ENCODE data around the gene ARSG.

The ARSG gene

GRCh38 chr17:68318103-68318991 lies 27.1 kb downstream of the ARSG start:
- peak; percentile 46 for DNase-seq (ENCODE audit: low read depth)
- no peak overlapping the region for H3K4me3 ChIP-seq (ENCODE audit: low read depth, low read length)
- TF ChIP-seq, protein P1, sequence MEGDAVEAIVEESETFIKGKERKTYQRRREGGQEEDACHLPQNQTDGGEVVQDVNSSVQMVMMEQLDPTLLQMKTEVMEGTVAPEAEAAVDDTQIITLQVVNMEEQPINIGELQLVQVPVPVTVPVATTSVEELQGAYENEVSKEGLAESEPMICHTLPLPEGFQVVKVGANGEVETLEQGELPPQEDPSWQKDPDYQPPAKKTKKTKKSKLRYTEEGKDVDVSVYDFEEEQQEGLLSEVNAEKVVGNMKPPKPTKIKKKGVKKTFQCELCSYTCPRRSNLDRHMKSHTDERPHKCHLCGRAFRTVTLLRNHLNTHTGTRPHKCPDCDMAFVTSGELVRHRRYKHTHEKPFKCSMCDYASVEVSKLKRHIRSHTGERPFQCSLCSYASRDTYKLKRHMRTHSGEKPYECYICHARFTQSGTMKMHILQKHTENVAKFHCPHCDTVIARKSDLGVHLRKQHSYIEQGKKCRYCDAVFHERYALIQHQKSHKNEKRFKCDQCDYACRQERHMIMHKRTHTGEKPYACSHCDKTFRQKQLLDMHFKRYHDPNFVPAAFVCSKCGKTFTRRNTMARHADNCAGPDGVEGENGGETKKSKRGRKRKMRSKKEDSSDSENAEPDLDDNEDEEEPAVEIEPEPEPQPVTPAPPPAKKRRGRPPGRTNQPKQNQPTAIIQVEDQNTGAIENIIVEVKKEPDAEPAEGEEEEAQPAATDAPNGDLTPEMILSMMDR (IDR thresholded peaks at IDR 0.05; ENCODE audit: insufficient read depth, low read depth, low read length, missing control alignments) = no peak

- no peak overlapping the region for H3K4me3 ChIP-seq (ENCODE audit: low read depth, low read length)
- TF ChIP-seq, protein P1 (IDR thresholded peaks at IDR 0.05; ENCODE audit: insufficient read depth, low read depth, low read length, missing control alignments) = no peak
- DNase-seq (ENCODE audit: low read depth) = peak; percentile 15
Observed at GRCh38 chr17:68319410-68320162, 28.3 kb downstream of the ARSG start.

GRCh38 chr17:68320311-68320865 lies 29.1 kb downstream of the ARSG start:
- DNase-seq (ENCODE audit: low read depth) = no peak
- no peak overlapping the region for H3K4me3 ChIP-seq (ENCODE audit: low read depth, low read length)
- TF ChIP-seq, protein P1 (IDR thresholded peaks at IDR 0.05; ENCODE audit: insufficient read depth, low read depth, low read length, missing control alignments) = no peak

DNA sequence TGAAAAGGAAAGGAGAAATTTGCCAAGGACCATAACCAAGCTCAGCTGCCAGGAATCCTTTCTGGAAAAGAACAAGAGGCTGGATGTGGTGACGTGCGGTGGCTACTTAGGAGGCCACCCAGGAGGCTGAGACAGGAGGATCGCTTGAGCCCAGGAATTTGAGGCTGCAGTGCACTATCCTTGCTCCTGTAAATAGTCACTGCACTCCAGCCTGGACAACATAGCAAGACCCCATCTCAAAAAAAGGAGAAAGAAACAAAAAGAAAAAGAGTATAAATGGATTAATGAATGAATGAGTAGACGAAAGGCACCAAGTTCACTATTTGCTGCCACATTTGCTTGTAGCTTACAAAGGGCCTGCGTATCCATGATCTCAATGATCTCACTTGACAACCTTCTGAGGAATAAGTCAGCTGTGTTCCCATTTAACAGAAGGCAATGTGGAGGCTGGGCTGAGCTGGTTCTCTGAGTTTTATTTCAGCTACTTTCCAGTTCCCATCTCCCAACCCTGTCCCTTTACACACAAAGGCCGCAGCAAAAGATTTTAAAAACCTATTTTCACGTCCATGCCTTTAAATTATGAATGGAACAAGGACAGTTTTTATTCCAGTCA lies 29.8 kb downstream of the ARSG start:
- TF ChIP-seq, protein P1 (IDR thresholded peaks at IDR 0.05; ENCODE audit: insufficient read depth, low read depth, low read length, missing control alignments) = no peak
- no peak overlapping the region for H3K4me3 ChIP-seq (ENCODE audit: low read depth, low read length)
- no peak for DNase-seq (ENCODE audit: low read depth)

DNA sequence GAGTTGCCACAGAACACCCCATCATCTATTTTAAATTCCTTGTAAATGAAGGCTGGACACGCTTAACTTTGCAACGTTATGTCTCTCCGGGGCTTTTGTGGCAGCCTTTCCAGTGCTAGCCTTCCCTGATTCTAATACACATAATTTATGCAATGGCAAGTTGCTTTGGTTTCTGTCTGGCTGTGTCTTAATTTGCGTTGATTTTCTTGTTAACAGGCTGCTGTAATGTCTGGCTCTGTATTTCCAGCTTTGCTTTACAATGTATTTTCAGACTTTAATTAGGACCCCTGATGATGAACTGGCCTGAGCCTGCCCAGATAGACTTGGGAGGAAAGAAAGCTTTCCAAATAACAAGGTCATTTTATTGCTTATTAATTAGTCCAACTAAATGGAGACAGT lies 30.3 kb downstream of the ARSG start:
- TF ChIP-seq, protein P1 (IDR thresholded peaks at IDR 0.05; ENCODE audit: insufficient read depth, low read depth, low read length, missing control alignments) = no peak
- DNase-seq (ENCODE audit: low read depth) = no peak
- H3K4me3 ChIP-seq (ENCODE audit: low read depth, low read length) = no peak overlapping the region

- no peak overlapping the region for H3K4me3 ChIP-seq (ENCODE audit: low read depth, low read length)
- TF ChIP-seq, protein P1 (IDR thresholded peaks at IDR 0.05; ENCODE audit: insufficient read depth, low read depth, low read length, missing control alignments) = no peak
- no peak for DNase-seq (ENCODE audit: low read depth)
Observed at GRCh38 chr17:68322630-68323029, 31.3 kb downstream of the ARSG start.
